CD4-positive, alpha-beta T cell treated with Interleukin-4 for 4 hours (primary cell): ENCODE measurements around the gene FRMD4A.
"Not testable (repeated sequence)": the region's sequence is repeated elsewhere in the genome, so short reads cannot be mapped to it uniquely, and the experiment has no call there.

Experiments
- DNase-seq: peaks from one replicate; pipeline ENCODE4 v3.0.0-alpha.2; 2020

Gene FRMD4A

DNA sequence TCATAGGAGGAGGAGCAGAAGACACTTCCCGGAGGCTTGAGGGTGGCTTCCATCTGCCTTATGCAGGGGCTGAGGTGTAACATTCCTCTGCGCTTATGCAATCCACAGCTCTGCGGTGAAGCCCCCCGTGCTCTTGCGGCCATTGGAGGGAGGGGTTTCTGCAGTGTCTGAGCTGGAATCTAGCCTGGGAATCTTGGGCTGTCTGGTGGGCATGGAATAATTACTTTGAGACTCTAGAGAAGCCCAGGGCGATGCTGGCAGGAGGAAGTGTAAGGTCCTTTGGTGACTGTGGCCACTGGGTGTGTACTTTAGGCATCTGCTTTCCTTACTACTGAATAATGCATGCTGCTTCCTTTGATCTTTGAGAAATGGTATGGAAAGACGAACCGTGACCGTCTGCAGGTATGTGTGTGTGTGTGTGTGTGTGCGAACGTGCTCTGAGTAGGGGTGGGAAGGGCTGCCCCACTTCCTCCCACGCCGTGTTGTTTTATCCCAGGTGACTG, 563.0 kb downstream of the FRMD4A start:
- DNase-seq: no peak

- DNase-seq: not testable (repeated sequence)
Observed at GRCh38 chr10:13767148-13767547, 563.6 kb downstream of the FRMD4A start.

- DNase-seq: no peak
Observed at GRCh38 chr10:13765641-13766341, 564.9 kb downstream of the FRMD4A start.

DNA sequence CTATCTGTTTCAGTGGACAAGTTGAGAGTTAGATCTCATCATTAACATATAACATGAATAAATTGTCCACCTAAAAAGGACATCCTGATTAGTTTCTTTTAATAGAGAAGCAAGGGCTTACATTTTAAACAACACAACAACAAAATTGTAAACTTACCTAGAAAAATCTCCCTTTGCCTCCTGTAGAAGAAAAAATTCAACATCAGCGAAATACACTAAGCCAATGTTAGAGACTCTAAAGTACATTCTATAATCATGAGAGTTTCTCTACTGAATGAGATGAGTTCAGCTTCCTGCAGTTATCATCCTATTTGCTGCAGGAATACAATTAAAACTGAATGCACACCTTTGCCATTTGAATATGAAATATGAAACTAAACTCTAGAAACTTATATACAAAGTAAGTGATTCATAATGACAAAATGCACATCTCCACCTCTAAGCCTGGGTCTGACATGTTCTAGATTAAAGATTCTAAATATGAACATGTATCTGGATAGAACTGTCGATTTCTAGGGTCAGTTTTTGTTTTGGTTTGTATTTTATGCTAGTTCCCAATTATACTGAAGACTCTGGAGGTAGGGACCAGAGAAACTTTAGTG, 569.1 kb downstream of the FRMD4A start:
- DNase-seq: no peak

GRCh38 chr10:13759168-13759567, 571.6 kb downstream of the FRMD4A start:
- DNase-seq: no peak

DNA sequence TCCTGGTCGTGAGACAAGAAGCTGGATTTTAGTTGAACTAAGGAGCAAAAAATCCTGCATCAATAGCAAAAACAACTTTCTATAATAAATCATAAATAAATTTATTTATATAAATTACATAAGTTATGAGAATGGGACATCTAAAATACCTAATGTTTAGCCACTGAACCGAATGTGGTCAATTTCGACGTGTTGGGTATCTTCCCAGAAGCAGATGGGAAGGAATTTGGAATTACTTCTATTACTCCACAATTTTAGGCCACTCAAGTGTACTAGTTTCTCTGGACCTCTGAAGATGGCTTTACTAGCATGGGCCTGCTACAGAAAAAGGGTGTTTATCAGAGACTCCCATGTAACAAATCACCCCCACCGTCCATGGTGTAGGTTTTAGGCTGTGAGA, 572.0 kb downstream of the FRMD4A start:
- DNase-seq: no peak

- no peak for DNase-seq
Observed at GRCh38 chr10:13758312-13758711, 572.4 kb downstream of the FRMD4A start.

- DNase-seq: no peak
Observed at GRCh38 chr10:13754277-13754676, 576.4 kb downstream of the FRMD4A start.

- no peak for DNase-seq
Observed at GRCh38 chr10:13751191-13751764, 579.4 kb downstream of the FRMD4A start.

DNA sequence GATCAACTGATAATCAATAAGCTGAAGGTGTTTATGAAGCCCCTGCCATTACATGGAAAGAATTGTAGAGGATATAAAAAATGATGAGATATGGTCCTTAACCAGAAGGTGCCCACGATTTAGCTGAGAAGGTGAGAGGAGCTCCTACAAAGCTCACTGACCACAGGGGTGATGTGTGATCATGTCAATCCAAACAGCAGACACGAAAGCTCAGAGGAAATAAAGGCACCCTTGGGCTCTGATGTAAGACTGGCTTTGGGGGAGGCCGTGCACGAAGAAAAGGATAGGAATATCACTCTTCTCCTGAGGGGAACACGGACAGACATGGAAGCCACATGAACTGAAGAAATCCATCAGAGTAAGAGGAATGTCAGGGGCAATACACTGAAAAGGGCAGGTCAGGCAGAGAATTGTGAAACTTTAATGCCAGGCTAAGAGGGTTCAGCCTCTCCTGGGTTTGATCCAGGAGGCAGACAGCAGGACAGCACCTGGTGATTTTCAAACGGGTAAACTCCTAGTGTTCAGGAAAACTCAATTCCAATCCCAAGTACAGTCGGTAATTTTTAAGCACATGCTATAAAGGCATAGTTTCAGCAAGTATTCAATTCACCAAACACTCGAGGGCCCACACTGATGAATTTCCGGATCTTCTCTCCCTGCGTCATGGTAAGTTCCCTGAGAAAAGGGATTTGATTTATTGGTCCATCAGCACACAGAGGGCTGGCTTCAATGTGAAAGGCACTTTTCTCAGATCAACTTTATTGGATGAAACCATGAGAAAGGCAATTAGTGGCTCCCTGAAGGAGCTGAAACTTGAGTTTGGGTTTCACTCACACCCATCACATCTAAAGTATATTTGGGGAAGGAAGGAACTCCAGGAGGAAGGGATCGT, 580.2 kb downstream of the FRMD4A start:
- DNase-seq: no peak

- DNase-seq: no peak
Observed at GRCh38 chr10:13745271-13745670, 585.5 kb downstream of the FRMD4A start.

DNA sequence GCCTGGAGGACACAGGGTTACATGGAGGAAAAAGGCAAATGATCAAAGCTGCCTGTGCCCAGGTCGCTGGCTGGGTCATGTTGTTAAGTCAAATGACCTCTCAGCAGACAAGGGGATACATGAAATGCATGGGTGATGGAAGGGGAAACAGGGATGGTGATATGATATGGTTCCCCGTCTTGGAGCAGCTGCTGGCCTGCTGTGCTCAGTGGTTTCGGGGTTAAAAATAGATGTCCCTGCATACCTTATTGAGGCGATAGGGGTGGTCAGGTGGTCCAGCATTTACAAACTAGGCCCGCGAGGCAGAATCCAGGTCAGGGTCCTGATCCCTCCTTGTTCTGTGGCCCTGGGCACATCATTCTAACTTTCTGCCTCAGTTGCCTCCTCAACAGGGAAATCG, 586.8 kb downstream of the FRMD4A start:
- no peak for DNase-seq

DNA sequence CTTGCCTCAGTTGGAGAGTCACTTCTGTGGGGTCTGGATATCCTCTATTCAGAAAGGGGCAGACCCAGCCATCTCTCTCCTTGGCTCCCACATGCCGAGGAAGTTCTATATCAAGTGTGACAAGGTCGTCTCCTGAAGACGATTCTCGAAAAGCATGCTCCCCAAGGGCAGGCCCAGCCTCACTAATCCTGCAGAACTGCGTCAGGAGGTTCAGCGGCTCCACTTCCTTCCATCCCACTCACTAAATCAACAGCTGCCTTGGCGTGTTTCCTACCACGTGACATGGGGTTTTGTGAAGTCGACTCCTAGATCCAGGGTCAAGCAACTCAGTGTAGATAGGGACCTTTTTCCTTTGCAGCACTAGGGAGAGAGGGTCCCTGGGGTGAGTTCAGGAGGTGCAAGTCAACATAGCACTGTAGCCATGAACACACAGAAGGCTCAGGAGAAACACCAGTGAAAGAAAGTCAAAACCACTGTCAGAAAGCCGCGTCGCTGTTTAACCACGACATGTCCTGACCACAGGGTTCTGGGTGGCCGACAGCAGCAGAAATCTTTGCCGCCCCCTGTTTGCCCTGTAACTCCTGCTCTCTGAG, 587.5 kb downstream of the FRMD4A start:
- DNase-seq: no peak

DNA sequence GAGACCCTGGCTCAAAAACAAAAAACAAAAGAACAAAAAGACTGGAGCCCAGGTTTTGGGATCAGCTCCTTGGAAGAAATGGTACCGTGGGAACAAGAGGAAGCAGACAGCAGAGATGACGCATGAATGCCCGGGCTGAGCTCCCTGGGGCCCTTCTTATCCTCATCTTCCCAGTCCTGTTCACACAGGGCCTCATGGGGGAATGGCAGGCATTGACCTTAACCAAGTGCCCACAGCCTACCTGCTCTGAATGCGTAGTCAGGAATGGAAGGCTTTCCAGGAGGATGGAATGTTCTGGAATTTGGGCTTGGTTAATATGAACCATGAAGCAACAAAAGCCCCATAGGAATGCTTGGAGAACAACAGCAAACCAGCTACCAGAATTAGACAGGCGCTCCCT, 589.3 kb downstream of the FRMD4A start:
- no peak for DNase-seq

DNA sequence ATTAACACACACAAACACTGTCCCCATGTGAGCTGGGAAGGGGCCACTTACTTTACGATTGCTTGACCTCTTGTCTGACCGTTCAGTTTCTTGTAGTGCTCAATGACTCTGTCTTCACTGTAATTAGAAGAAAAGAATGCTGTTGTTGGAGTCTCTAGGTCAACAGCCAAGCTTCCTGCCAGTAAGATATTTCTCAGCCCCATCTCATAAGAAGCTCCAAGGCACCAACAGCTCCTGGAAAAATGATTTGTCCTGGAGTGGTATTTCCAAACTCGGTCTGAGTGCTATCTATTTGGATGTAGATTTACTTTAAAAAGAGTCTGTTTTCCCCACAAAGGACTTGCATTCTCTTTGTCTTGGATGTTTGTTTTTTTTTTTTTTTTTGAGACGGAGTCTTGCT, 590.3 kb downstream of the FRMD4A start:
- DNase-seq: no peak

DNA sequence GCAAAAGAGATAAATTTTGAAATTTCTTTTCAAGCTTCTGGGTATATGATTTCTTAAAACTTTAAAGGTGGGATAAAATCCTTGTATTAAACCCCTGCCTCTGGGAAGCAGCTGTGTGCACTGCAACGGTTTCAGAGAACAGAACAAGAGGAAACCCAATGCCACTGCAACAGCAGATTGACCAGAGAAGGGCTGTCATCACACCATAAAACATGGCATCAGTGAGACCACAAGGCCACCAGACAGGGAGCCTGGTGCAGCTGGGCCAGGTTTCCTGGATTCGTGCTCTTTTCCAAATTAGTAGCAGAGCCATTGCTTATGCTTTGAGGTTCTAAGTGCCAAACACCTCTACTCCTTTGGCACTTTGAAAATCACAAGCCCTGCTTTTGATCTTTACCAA, 591.5 kb downstream of the FRMD4A start:
- DNase-seq: no peak

DNA sequence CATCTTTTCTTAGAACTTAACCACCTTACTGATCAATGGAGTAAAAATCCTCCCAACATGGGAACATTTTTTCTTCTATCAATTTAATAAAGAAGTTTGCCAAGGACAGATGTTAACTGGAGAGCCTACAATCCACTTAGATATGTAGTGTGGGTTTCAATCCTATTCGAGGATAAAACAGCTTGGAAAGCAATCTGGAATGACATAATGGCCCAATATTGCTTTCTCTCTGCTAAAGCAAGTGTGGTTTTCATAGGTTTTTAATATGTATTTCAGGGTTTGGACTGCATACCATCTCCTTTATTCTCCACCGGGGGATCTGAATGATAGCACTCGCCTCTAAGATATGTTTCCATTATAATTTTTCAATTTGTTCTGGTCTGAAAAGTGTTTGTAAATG, 594.2 kb downstream of the FRMD4A start:
- no peak for DNase-seq

- DNase-seq: no peak
Observed at GRCh38 chr10:13734151-13734550, 596.6 kb downstream of the FRMD4A start.

- no peak for DNase-seq
Observed at GRCh38 chr10:13733071-13733470, 597.7 kb downstream of the FRMD4A start.

DNA sequence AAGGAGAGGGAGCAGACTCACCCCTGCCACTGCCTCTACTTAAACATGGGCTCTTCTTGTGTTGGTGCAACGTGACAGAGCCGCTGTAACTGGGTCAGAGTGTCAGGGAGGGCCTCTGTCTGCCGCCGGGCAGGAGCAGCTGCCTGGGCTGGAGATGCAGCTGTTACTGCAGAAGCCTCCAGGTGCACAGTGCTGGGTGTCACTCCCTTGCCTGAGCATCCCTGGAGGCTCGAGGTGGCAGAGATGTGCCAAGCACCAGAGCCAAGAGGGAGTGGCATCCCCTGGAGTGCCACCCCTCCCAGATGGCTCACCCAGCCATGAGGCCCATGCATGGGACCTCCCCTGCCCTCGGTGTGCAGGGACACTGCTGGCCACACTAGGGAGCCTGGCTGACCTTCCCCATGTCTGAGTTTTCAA, 598.3 kb downstream of the FRMD4A start:
- DNase-seq: no peak

- DNase-seq: no peak
Observed at GRCh38 chr10:13731799-13732198, 598.9 kb downstream of the FRMD4A start.

GRCh38 chr10:13730956-13731355, 599.8 kb downstream of the FRMD4A start:
- DNase-seq: no peak

GRCh38 chr10:13730306-13730652, 600.4 kb downstream of the FRMD4A start:
- DNase-seq: no peak
